Adrenal gland (tissue), 12 donors: ENCODE data around the gene CUL7. TPM values are rescaled to one million over a fixed set of nuclear protein-coding genes. Genes with fewer than 3 reads are reported as not detected.

Experiments
- DNase-seq, 7 donors: peaks; one replicate each; pipeline ENCODE4 v3.0.0-alpha.2; 2019 to 2020
- H3K27ac ChIP-seq, 5 donors: fragments of 200-600 bp; sonication (generic) in 4 of 5; 1 replicate in 3 of 5; 2 replicates in 2 of 5; pipeline versions ENCODE4 v1.5.1 to v1.8.0; 2016 to 2020; ENCODE audit warnings: mild to moderate bottlenecking in 1 of 5
- H3K27me3 ChIP-seq: fragments of 200-600 bp; 2 replicates; pipeline ENCODE4 v1.8.0; 2021
- H3K36me3 ChIP-seq, 2 donors: fragments of 200-600 bp; replicated peaks in 1 of 2; 1 replicate in 1 of 2; 2 replicates in 1 of 2; pipeline versions ENCODE4 v1.5.1 to v1.8.0; 2018 to 2022
- H3K4me1 ChIP-seq, 2 donors: fragments of 200-600 bp; replicated peaks in 1 of 2; 1 replicate in 1 of 2; 2 replicates in 1 of 2; pipeline versions ENCODE4 v1.5.1 to v1.8.0; 2018 to 2021
- H3K4me3 ChIP-seq, 4 donors: fragments of 200-600 bp; sonication (generic) in 3 of 4; one replicate each; pipeline ENCODE4 v1.5.1; 2016 to 2018
- H3K9me3 ChIP-seq, 3 donors: fragments of 200-600 bp; sonication (generic) in 1 of 3; replicated peaks in 1 of 3; 1 replicate in 2 of 3; 2 replicates in 1 of 3; pipeline versions ENCODE4 v1.5.1 to v1.8.0; 2016 to 2021
- CTCF ChIP-seq, 6 experiments: fragments of 450-650 bp in 4 of 6; fragments of 200-600 bp in 2 of 6; sonication (generic) in 1 of 6; IDR thresholded peaks; 1 replicate in 5 of 6; 2 replicates in 1 of 6; pipeline versions ENCODE4 v1.5.1 to v1.8.0; 2016 to 2021; ENCODE audit warnings: antibody characterized with exemption in 6 of 6, mild to moderate bottlenecking in 2 of 6, moderate library complexity in 1 of 6
- POLR2A ChIP-seq, 2 donors: fragments of 450-650 bp; IDR thresholded peaks; one replicate each; pipeline ENCODE4 v1.6.1; 2017; ENCODE audit warnings: antibody characterized with exemption in 2 of 2, mild to moderate bottlenecking in 2 of 2, moderate library complexity in 1 of 2
- WGBS, 4 donors: extraction: QIAGEN DNeasy Blood & Tissue Kit in 2 of 4; methylation state at CpG; one replicate each; pipeline versions ENCODE4 v1.1.5 to v1.1.7; 2013 to 2017; 5-methylcytosine and 5-hydroxymethylcytosine counted together
- intact Hi-C, 2 donors: fragments of 100-400 bp; cut with DNase I; formaldehyde crosslinking; loops; one replicate each; pipeline versions ENCODE4 v1.14.1 to v1.15.0; 2022 to 2023
- polyA plus RNA-seq, 3 donors: library from polyadenylated mRNA; stranded (reverse); fragments of 200-250 nt in 2 of 3; fragments of 350-450 nt in 1 of 3; fragmentation: Illumina TruSeq in 1 of 3; extraction: RNeasy Lipid Tissue Mini Kit (QIAGEN cat#74804) in 1 of 3; gene quantifications; one replicate each; pipeline ENCODE4 v1.2.3, GENCODE V29; 2013 to 2014
- total RNA-seq, 9 donors: library from RNA; depleted of rRNA in 4 of 9; stranded (reverse); fragments of >200 nt in 4 of 9; fragments of 120-200 nt in 1 of 9; fragmentation: NEBNext Ultra II Directional in 1 of 9; extraction: Animal tissue kit (Norgen Biotek cat#: 25700) in 1 of 9; gene quantifications; one replicate each; pipeline versions ENCODE4 v1.1.0 to v1.2.4, GENCODE V29; 2013 to 2023
- donor health status: healthy with polysubstance abuse.
- donor health status: Bipolar disorder and iron deficiency.
- donor health status: DM: yes; HTN: yes; CAD: no.
- donor health status: DM: no; HTN: no; CAD: no.
- donor health status: DM: no; HTN: no; CAD: no.
- donor health status: DM: yes; HTN: yes; CAD: no.

Gene CUL7
- total and polyA plus RNA-seq, 12 donors: 12.0 to 52.5 (median 32.7) TPM

- Histone ChIP-seq H3K36me3 (peaks cover 0 to 74% of the 10 kb centered on the region in 2 donors), H3K27ac (no peak overlapping the region), H3K4me1 (no peaks in the 10 kb centered on the region), H3K4me3 (no peak overlapping the region), H3K9me3 (no peaks in the 10 kb centered on the region), H3K27me3 (no peaks in the 10 kb centered on the region)
- WGBS, 4 donors: 88 to 96% (median 90%) methylated on average over 5 of the region's 5 CpGs
- TF ChIP-seq POLR2A (IDR thresholded peaks at IDR 0.05): no peak
- no peak for DNase-seq
- intact Hi-C loops: no loop called here
Observed at GRCh38 chr6:43037197-43037596, 16.5 kb downstream of the CUL7 start.

- no peaks in the 10 kb centered on the region for H3K9me3 ChIP-seq
- H3K36me3 ChIP-seq: peaks cover 0 to 79% of the 10 kb centered on the region in 2 donors
- no peaks in the 10 kb centered on the region for H3K4me1 ChIP-seq
- no peak for DNase-seq
- H3K27ac ChIP-seq: no peak overlapping the region
- TF ChIP-seq CTCF (IDR thresholded peaks at IDR 0.05) (no peak), POLR2A (IDR thresholded peaks at IDR 0.05) (no peak)
- H3K27me3 ChIP-seq: no peaks in the 10 kb centered on the region
- WGBS, 4 donors: 89 to 95% (median 93%) methylated on average over 9 of the region's 9 CpGs
- H3K4me3 ChIP-seq: no peak overlapping the region
- intact Hi-C loops: no loop called here
Observed at GRCh38 chr6:43036712-43037111, 16.9 kb downstream of the CUL7 start.

GRCh38 chr6:43035495-43036194 is 18.0 kb downstream of the CUL7 start:
- 58 to 67% (median 64%) methylated on average over 4 of the region's 4 CpGs for WGBS, 4 donors
- no peak for TF ChIP-seq POLR2A (IDR thresholded peaks at IDR 0.05)
- TF ChIP-seq CTCF (IDR thresholded peaks at IDR 0.05): no peak
- Histone ChIP-seq H3K4me1 (no peaks in the 10 kb centered on the region), H3K4me3 (no peak overlapping the region), H3K36me3 (peaks cover 0 to 82% of the 10 kb centered on the region in 2 donors), H3K27me3 (no peaks in the 10 kb centered on the region), H3K27ac (no peak overlapping the region), H3K9me3 (no peaks in the 10 kb centered on the region)
- intact Hi-C loops: no loop called here
- peak in 5 of 7 donors; percentile 35 to 69 (median 52) for DNase-seq

- Histone ChIP-seq H3K4me1 (no peaks in the 10 kb centered on the region), H3K36me3 (peaks cover 0 to 83% of the 10 kb centered on the region in 2 donors), H3K9me3 (no peaks in the 10 kb centered on the region), H3K4me3 (no peak overlapping the region), H3K27ac (no peak overlapping the region), H3K27me3 (no peaks in the 10 kb centered on the region)
- TF ChIP-seq CTCF (IDR thresholded peaks at IDR 0.05) (no peak), POLR2A (IDR thresholded peaks at IDR 0.05) (no peak)
- WGBS, 4 donors: 47 to 73% (median 66%) methylated on average over 2 of the region's 2 CpGs
- intact Hi-C loops: no loop called here
- DNase-seq: no peak
Observed at GRCh38 chr6:43034190-43034525, 19.5 kb downstream of the CUL7 start.
